ENCODE data around the gene SPAG6.

The SPAG6 gene

GRCh38 chr10:22436893-22437619 is 91.8 kb downstream of the SPAG6 start:
- peak; percentile 22 to 91 (median 79) for DNase-seq

- DNase-seq = peak in 9 of 14 donors; percentile 39 to 84 (median 68)
Observed at GRCh38 chr10:22437620-22438588, 92.6 kb downstream of the SPAG6 start.

- no peak for DNase-seq
Observed at GRCh38 chr10:22438711-22439110, 93.4 kb downstream of the SPAG6 start.

GRCh38 chr10:22442063-22442462 is 96.8 kb downstream of the SPAG6 start:
- no peak for DNase-seq

GRCh38 chr10:22442468-22442867 is 97.2 kb downstream of the SPAG6 start:
- DNase-seq = no peak

- DNase-seq = no peak
Observed at GRCh38 chr10:22443175-22443901, 98.0 kb downstream of the SPAG6 start.

- DNase-seq = no peak
Observed at GRCh38 chr10:22444219-22444788, 99.0 kb downstream of the SPAG6 start.

- DNase-seq = no peak
Observed at GRCh38 chr10:22445495-22445894, 100.2 kb downstream of the SPAG6 start.

- no peak for DNase-seq
Observed at GRCh38 chr10:22447068-22447467, 101.8 kb downstream of the SPAG6 start.

- no peak for DNase-seq
Observed at GRCh38 chr10:22451346-22451745, 106.0 kb downstream of the SPAG6 start.

GRCh38 chr10:22453320-22453719 is 108.0 kb downstream of the SPAG6 start:
- no peak for DNase-seq

- peak in 2 of 14 donors; percentile 12 to 17 for DNase-seq
Observed at GRCh38 chr10:22453948-22454591, 108.8 kb downstream of the SPAG6 start.

- no peak for DNase-seq
Observed at GRCh38 chr10:22454634-22455033, 109.3 kb downstream of the SPAG6 start.

GRCh38 chr10:22455068-22455857 is 110.0 kb downstream of the SPAG6 start:
- no peak for DNase-seq

GRCh38 chr10:22456486-22456885 is 111.2 kb downstream of the SPAG6 start:
- DNase-seq = no peak

GRCh38 chr10:22458272-22459038 is 113.2 kb downstream of the SPAG6 start:
- DNase-seq = no peak

- DNase-seq = no peak
Observed at GRCh38 chr10:22459496-22459895, 114.2 kb downstream of the SPAG6 start.

GRCh38 chr10:22460101-22460500 is 114.8 kb downstream of the SPAG6 start:
- DNase-seq = no peak

GRCh38 chr10:22460531-22461403 is 115.5 kb downstream of the SPAG6 start:
- DNase-seq = no peak

Measured in C1 segment of cervical spinal cord (tissue), 14 donors.